Keratinocyte (primary cell): ENCODE measurements around the gene MLEC. TPM values are rescaled to one million over a fixed set of nuclear protein-coding genes. Genes with fewer than 3 reads are reported as not detected.

ENCODE experiments used
- DNase-seq: peaks from one replicate; pipeline ENCODE4 v3.0.0-alpha.2; 2011; ENCODE audit warnings: low read depth, missing footprints, low spot score
- FAIRE-seq: peaks from 2 replicates; lab custom pipeline; 2011; peaks lifted over from hg19 to GRCh38; lab: Jason Lieb, UNC
- H2AFZ ChIP-seq: 2 replicates; pipeline ENCODE4 v1.6.0; 2012; ENCODE audit warnings: low read length, control low read depth, inconsistent platforms; ENCODE audit not compliant: control insufficient read depth
- H3K27ac ChIP-seq: 2 replicates; pipeline ENCODE4 v1.5.1; 2011; ENCODE audit warnings: low read length; ENCODE audit not compliant: control insufficient read depth, insufficient read depth
- H3K27me3 ChIP-seq: 3 replicates; pipeline ENCODE4 v1.6.0; 2011; ENCODE audit warnings: low read length; ENCODE audit not compliant: control insufficient read depth, insufficient read depth; ENCODE audit errors: extremely low read depth
- H3K36me3 ChIP-seq, 2 experiments: 2 replicates in 1 of 2; 3 replicates in 1 of 2; pipeline ENCODE4 v1.5.1; 2011; ENCODE audit warnings: low read length in 2 of 2, mild to moderate bottlenecking in 1 of 2; ENCODE audit not compliant: control insufficient read depth in 2 of 2, insufficient read depth in 2 of 2; ENCODE audit errors: extremely low read depth in 1 of 2
- H3K4me1 ChIP-seq: 3 replicates; pipeline ENCODE4 v1.5.1; 2011; ENCODE audit warnings: low read length; ENCODE audit not compliant: control insufficient read depth, insufficient read depth; ENCODE audit errors: extremely low read depth
- H3K4me2 ChIP-seq: 3 replicates; pipeline ENCODE4 v1.6.0; 2011; ENCODE audit warnings: low read depth, low read length; ENCODE audit not compliant: control insufficient read depth, insufficient read depth; ENCODE audit errors: extremely low read depth
- H3K4me3 ChIP-seq, 3 experiments: fragments of 200-600 bp in 1 of 3; sonication (generic) in 1 of 3; 2 replicates in 2 of 3; 3 replicates in 1 of 3; pipeline ENCODE4 v1.5.1; 2011 to 2016; ENCODE audit warnings: low read length in 3 of 3, mild to moderate bottlenecking in 3 of 3, control low read depth in 2 of 3, inconsistent platforms in 1 of 3, low read depth in 1 of 3, mixed read lengths in 1 of 3, mixed run types in 1 of 3, moderate library complexity in 1 of 3; ENCODE audit not compliant: control insufficient read depth in 2 of 3, insufficient read depth in 2 of 3; ENCODE audit errors: extremely low read depth in 1 of 3
- H3K79me2 ChIP-seq: 2 replicates; pipeline ENCODE4 v1.6.0; 2012; ENCODE audit warnings: low read length; ENCODE audit not compliant: control insufficient read depth, insufficient read depth
- H3K9ac ChIP-seq: 3 replicates; pipeline ENCODE4 v1.6.0; 2011; ENCODE audit warnings: low read length; ENCODE audit not compliant: control insufficient read depth, insufficient read depth; ENCODE audit errors: extremely low read depth
- H3K9me1 ChIP-seq: 3 replicates; pipeline ENCODE4 v1.6.0; 2011; ENCODE audit warnings: low read length; ENCODE audit not compliant: control insufficient read depth, insufficient read depth; ENCODE audit errors: extremely low read depth
- H3K9me3 ChIP-seq: 2 replicates; pipeline ENCODE4 v1.5.1; 2012; ENCODE audit warnings: low read depth, low read length; ENCODE audit not compliant: control insufficient read depth
- H4K20me1 ChIP-seq: 3 replicates; pipeline ENCODE4 v1.6.0; 2011; ENCODE audit warnings: low read length; ENCODE audit not compliant: control insufficient read depth, insufficient read depth; ENCODE audit errors: extremely low read depth
- CTCF ChIP-seq, 3 experiments: IDR thresholded peaks in 1 of 3; conservative IDR thresholded peaks in 1 of 3; optimal IDR thresholded peaks in 1 of 3; 2 replicates in 2 of 3; 3 replicates in 1 of 3; pipeline versions ENCODE3 to v1.5.1; 2011; ENCODE audit warnings: low read length in 3 of 3, mild to moderate bottlenecking in 3 of 3, moderate library complexity in 2 of 3, control low read depth in 1 of 3, inconsistent platforms in 1 of 3; ENCODE audit not compliant: insufficient read depth in 2 of 3; ENCODE audit errors: extremely low read depth in 1 of 3
- EZH2 ChIP-seq: IDR thresholded peaks from one replicate; pipeline ENCODE4 v1.6.1; 2012; ENCODE audit warnings: inconsistent platforms, mild to moderate bottlenecking, low read length, moderate library complexity
- dilution Hi-C: fragments of 300-500 bp; cut with MboI; formaldehyde crosslinking; loops from one replicate; pipeline ENCODE4 v1.7.0; 2020; ENCODE audit warnings: low sequenced_read_pairs; ENCODE audit not compliant: extremely low pct_ligation_motif_present
- polyA plus RNA-seq, 5 experiments: library from polyadenylated mRNA; depleted of rRNA in 3 of 5; stranded (reverse) in 3 of 5; stranded (forward) in 1 of 5; unstranded in 1 of 5; fragments of >200 nt; gene quantifications; 1 replicate in 1 of 5; 2 replicates in 3 of 5; 3 replicates in 1 of 5; pipeline versions ENCODE4 v1.2.1 to v1.2.3, GENCODE V29; 2011 to 2012; ENCODE audit warnings: missing spikeins in 2 of 5, low read depth in 1 of 5, low replicate concordance in 1 of 5

Gene MLEC
- polyA plus RNA-seq, 1 donor (not counting 4 experiments of a cell fraction or from before 2014, with no cell fraction given) = 65.2 TPM

- Histone ChIP-seq H3K36me3 (no peaks in the 10 kb centered on the region), H3K9ac (no peak overlapping the region), H4K20me1 (no peaks in the 10 kb centered on the region), H3K4me3 (no peak overlapping the region), H3K9me3 (no peaks in the 10 kb centered on the region), H3K4me2 (no peak overlapping the region), H3K4me1 (no peaks in the 10 kb centered on the region), H3K9me1 (no peaks in the 10 kb centered on the region), H3K27me3 (peaks cover 6% of the 10 kb centered on the region), H3K79me2 (no peaks in the 10 kb centered on the region), H2AFZ (no peak overlapping the region), H3K27ac (no peak overlapping the region)
- no peak for TF ChIP-seq EZH2
- no peak for TF ChIP-seq CTCF (optimal IDR thresholded peaks at IDR 0.05 in 1 of 3, IDR thresholded peaks at IDR 0.05 in 1 of 3, conservative IDR thresholded peaks at IDR 0.05 in 1 of 3; ENCODE audit: extremely low read depth in 1 of 3, insufficient read depth in 2 of 3, low read length in 3 of 3)
- dilution Hi-C loops = no loop called here
- DNase-seq (no peak), FAIRE-seq (no peak)
Observed at GRCh38 chr12:120662879-120663278, 24.1 kb upstream of the MLEC start.

- Histone ChIP-seq H4K20me1 (no peaks in the 10 kb centered on the region), H3K9me3 (no peaks in the 10 kb centered on the region), H3K79me2 (no peaks in the 10 kb centered on the region), H3K4me3 (no peak overlapping the region), H3K9me1 (no peaks in the 10 kb centered on the region), H3K4me1 (no peaks in the 10 kb centered on the region), H3K9ac (no peak overlapping the region), H3K36me3 (no peaks in the 10 kb centered on the region), H2AFZ (no peak overlapping the region), H3K27ac (no peak overlapping the region), H3K4me2 (no peak overlapping the region), H3K27me3 (peaks cover 4% of the 10 kb centered on the region)
- FAIRE-seq (no peak), DNase-seq (no peak)
- dilution Hi-C loops = no loop called here
- TF ChIP-seq CTCF (optimal IDR thresholded peaks at IDR 0.05 in 1 of 3, IDR thresholded peaks at IDR 0.05 in 1 of 3, conservative IDR thresholded peaks at IDR 0.05 in 1 of 3; ENCODE audit: extremely low read depth in 1 of 3, insufficient read depth in 2 of 3, low read length in 3 of 3) (no peak), EZH2 (no peak)
Observed at GRCh38 chr12:120663741-120664140, 23.2 kb upstream of the MLEC start.
